OCI-LY1 (cell line): ENCODE data around the gene ARHGEF18.

Source experiments
- H2AFZ ChIP-seq: fragments of 200-600 bp; sonication (generic), shearing (Covaris generic); 2 replicates; pipeline ENCODE4 v1.6.0; 2014; ENCODE audit warnings: antibody characterized with exemption, mild to moderate bottlenecking, low read length
- H3F3A ChIP-seq: fragments of 200-600 bp; sonication (generic), shearing (Covaris generic); 2 replicates; pipeline ENCODE4 v1.6.0; 2014; ENCODE audit warnings: mild to moderate bottlenecking, antibody characterized with exemption, low read length, moderate library complexity; ENCODE audit not compliant: insufficient read depth
- H3K27ac ChIP-seq: fragments of 200-600 bp; sonication (generic); 2 replicates; pipeline ENCODE4 v1.5.1; 2014; ENCODE audit warnings: low read length, mixed run types, mild to moderate bottlenecking, low read depth; ENCODE audit not compliant: poor library complexity, severe bottlenecking
- H3K27me3 ChIP-seq: fragments of 200-600 bp; sonication (generic); 2 replicates; pipeline ENCODE4 v1.6.0; 2014; ENCODE audit warnings: antibody characterized with exemption, mild to moderate bottlenecking, low read length, moderate library complexity; ENCODE audit not compliant: insufficient read depth
- H3K36me3 ChIP-seq: fragments of 200-600 bp; sonication (generic); 2 replicates; pipeline ENCODE4 v1.6.1; 2014; ENCODE audit warnings: mild to moderate bottlenecking, antibody characterized with exemption, low read length, moderate library complexity, mixed read lengths; ENCODE audit not compliant: insufficient read depth
- H3K4me1 ChIP-seq: fragments of 200-600 bp; sonication (generic); 2 replicates; pipeline ENCODE4 v1.5.1; 2014; ENCODE audit warnings: mild to moderate bottlenecking, low read length, moderate library complexity; ENCODE audit not compliant: insufficient read depth, severe bottlenecking
- H3K4me2 ChIP-seq: fragments of 200-600 bp; sonication (generic), shearing (Covaris generic); 2 replicates; pipeline ENCODE4 v1.6.1; 2014; ENCODE audit warnings: low read length
- H3K4me3 ChIP-seq: fragments of 200-600 bp; sonication (generic); 2 replicates; pipeline ENCODE4 v1.5.1; 2014; ENCODE audit warnings: low read length, low read depth, mild to moderate bottlenecking, mixed read lengths; ENCODE audit not compliant: poor library complexity, severe bottlenecking
- H3K79me2 ChIP-seq: fragments of 200-600 bp; shearing (Covaris generic); 2 replicates; pipeline ENCODE4 v1.6.1; 2016; ENCODE audit warnings: mixed run types, low read length, mixed read lengths; ENCODE audit not compliant: insufficient read depth
- H3K9ac ChIP-seq: fragments of 200-600 bp; sonication (generic), shearing (Covaris generic); 2 replicates; pipeline ENCODE4 v1.6.1; 2014; ENCODE audit warnings: mild to moderate bottlenecking, low read length, mixed read lengths
- H3K9me2 ChIP-seq: fragments of 200-600 bp; sonication (generic), shearing (Covaris generic); 2 replicates; pipeline ENCODE4 v1.6.1; 2014; ENCODE audit warnings: low read depth, mild to moderate bottlenecking, low read length, mixed read lengths
- H3K9me3 ChIP-seq: fragments of 200-600 bp; shearing (Covaris generic); 2 replicates; pipeline ENCODE4 v1.6.1; 2014; ENCODE audit warnings: low read length, mixed read lengths
- H4K20me1 ChIP-seq: fragments of 200-600 bp; sonication (generic), shearing (Covaris generic); 2 replicates; pipeline ENCODE4 v1.6.0; 2016; ENCODE audit warnings: mild to moderate bottlenecking, low read length; ENCODE audit not compliant: insufficient read depth
- CTCF ChIP-seq: fragments of 200-600 bp; sonication (generic), shearing (Covaris generic); IDR thresholded peaks from 2 replicates; pipeline ENCODE4 v1.5.1; 2017; ENCODE audit warnings: mild to moderate bottlenecking, antibody characterized with exemption, low read length, moderate library complexity, mixed read lengths
- EZH2 ChIP-seq: fragments of 200-600 bp; sonication (generic), shearing (Covaris generic); IDR thresholded peaks from 2 replicates; pipeline ENCODE4 v1.8.0; 2017; ENCODE audit warnings: borderline replicate concordance, mixed run types, mild to moderate bottlenecking, antibody characterized with exemption, low read length, moderate library complexity, mixed read lengths

ARHGEF18 gene

GRCh38 chr19:7391218-7391670 lies 42.5 kb downstream of the ARHGEF18 start:
- Histone ChIP-seq H3K4me1 (peaks cover 14% of the 10 kb centered on the region), H3K27ac (no peak overlapping the region), H3F3A (no peaks in the 10 kb centered on the region), H2AFZ (no peak overlapping the region), H3K9ac (no peak overlapping the region), H3K4me2 (no peak overlapping the region), H3K9me3 (no peaks in the 10 kb centered on the region), H3K9me2 (no peaks in the 10 kb centered on the region), H3K27me3 (no peaks in the 10 kb centered on the region), H3K4me3 (no peak overlapping the region), H3K79me2 (peaks cover 12% of the 10 kb centered on the region), H3K36me3 (peaks cover 44% of the 10 kb centered on the region), H4K20me1 (no peaks in the 10 kb centered on the region)
- TF ChIP-seq CTCF (no peak), EZH2 (no peak)

GRCh38 chr19:7393459-7393858 lies 44.7 kb downstream of the ARHGEF18 start:
- Histone ChIP-seq H3K27me3 (no peaks in the 10 kb centered on the region), H2AFZ (no peak overlapping the region), H3K4me1 (peaks cover 28% of the 10 kb centered on the region), H3K9me2 (no peaks in the 10 kb centered on the region), H3F3A (no peaks in the 10 kb centered on the region), H3K36me3 (peaks cover 39% of the 10 kb centered on the region), H3K9me3 (no peaks in the 10 kb centered on the region), H3K4me3 (no peak overlapping the region), H3K9ac (no peak overlapping the region), H3K79me2 (peaks cover 19% of the 10 kb centered on the region), H3K4me2 (no peak overlapping the region), H4K20me1 (no peaks in the 10 kb centered on the region), H3K27ac (peak overlapping the region; percentile 30)
- no peak for TF ChIP-seq CTCF
- no peak for TF ChIP-seq EZH2

GRCh38 chr19:7393939-7394730 lies 45.4 kb downstream of the ARHGEF18 start:
- no peak for TF ChIP-seq EZH2
- TF ChIP-seq CTCF: no peak
- H3K9me3 ChIP-seq: no peaks in the 10 kb centered on the region
- H3K79me2 ChIP-seq: peaks cover 24% of the 10 kb centered on the region
- peaks cover 42% of the 10 kb centered on the region for H3K36me3 ChIP-seq
- peak overlapping the region; percentile 84; the same call in 1 of the 2 replicates for H3K9ac ChIP-seq
- H3K4me2 ChIP-seq: peak overlapping the region; percentile 79
- H4K20me1 ChIP-seq: no peaks in the 10 kb centered on the region
- no peaks in the 10 kb centered on the region for H3K9me2 ChIP-seq
- H3K4me1 ChIP-seq: peaks cover 34% of the 10 kb centered on the region
- H3K4me3 ChIP-seq: peak overlapping the region; percentile 88
- no peaks in the 10 kb centered on the region for H3F3A ChIP-seq
- H3K27me3 ChIP-seq: no peaks in the 10 kb centered on the region
- no peak overlapping the region for H2AFZ ChIP-seq
- peak overlapping the region; percentile 30 for H3K27ac ChIP-seq
